ENCODE data around the gene ZNF609.
"Not testable (repeated sequence)": the region's sequence is repeated elsewhere in the genome, so short reads cannot be mapped to it uniquely, and the experiment has no call there.

The ZNF609 gene

GRCh38 chr15:64459066-64459781 lies 1.2 kb upstream of the ZNF609 start:
- DNase-seq (ENCODE audit: low read depth, low spot score): no peak

DNA sequence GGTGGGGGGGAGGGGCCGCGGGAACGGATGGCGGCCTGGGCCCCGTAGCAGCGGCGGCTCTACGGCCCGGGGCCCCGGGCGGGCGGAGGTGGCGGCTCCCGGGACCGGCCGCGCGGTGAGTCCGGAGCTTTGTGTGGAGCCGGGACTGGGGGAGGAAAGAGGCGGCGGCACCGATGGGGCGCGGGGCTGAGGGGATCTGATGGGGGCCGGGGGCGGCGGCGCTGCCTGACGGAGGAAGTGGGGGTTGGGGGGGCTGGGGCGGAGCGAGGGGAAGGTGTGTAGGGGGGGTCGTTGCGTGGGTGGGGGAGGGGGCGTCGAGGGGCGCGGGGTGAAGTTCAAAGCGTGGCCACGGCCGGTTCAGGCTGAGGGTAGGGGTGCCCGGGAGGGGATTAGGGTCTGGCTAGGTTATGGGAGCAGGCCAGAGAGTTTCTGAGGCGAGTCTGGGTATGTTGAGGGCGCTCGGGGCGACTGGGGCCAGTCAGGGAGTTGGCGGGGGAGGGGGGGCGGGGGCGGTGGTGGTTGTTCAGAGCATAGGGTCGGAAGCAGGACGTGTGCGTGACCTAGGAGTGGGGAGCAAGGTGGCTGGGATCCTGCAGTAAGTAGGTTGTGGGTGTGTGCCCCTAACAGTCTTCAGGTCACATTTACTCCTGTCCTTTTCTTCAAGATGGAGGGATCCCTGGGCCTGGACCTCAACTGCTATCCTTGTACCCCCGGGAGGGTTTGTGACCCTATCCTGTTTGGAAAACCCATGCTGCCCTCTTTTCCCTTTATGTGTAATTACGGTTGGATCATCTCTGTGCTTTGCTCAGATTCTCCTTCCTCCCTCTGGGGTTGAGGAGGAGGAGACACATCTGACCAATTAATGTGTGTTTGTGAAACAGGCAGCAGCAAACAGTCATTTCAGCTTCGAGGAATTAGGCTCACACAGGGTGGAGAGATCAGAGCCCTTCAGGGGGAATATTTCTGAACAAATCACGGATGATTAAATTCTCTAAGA lies 644 bp downstream of the ZNF609 start:
- no peak for DNase-seq (ENCODE audit: low read depth, low spot score)

- DNase-seq (ENCODE audit: low read depth, low spot score): no peak
Observed at GRCh38 chr15:64461721-64462162, 1.4 kb downstream of the ZNF609 start.

DNA sequence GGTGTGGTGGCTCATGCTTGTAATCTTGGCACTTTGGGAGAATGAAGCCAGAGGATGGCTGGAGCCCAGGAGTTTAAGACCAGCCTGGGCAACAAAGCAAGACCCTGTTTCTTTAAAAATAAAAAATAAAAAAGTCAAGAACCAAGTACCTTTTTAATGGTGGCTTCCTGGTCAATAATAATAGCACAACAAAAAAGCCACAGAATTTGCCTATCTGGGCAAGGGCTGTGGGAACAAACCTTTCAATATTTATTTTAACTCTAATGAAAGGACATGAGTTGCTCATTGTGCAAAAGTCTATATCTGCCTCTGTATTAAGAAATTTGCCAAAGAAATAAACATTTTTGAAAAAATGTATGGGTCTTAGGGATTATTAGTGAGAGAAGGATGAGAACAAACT lies 2.1 kb downstream of the ZNF609 start:
- no peak for DNase-seq (ENCODE audit: low read depth, low spot score)

- no peak for DNase-seq (ENCODE audit: low read depth, low spot score)
Observed at GRCh38 chr15:64464276-64465005, 4.1 kb downstream of the ZNF609 start.

DNA sequence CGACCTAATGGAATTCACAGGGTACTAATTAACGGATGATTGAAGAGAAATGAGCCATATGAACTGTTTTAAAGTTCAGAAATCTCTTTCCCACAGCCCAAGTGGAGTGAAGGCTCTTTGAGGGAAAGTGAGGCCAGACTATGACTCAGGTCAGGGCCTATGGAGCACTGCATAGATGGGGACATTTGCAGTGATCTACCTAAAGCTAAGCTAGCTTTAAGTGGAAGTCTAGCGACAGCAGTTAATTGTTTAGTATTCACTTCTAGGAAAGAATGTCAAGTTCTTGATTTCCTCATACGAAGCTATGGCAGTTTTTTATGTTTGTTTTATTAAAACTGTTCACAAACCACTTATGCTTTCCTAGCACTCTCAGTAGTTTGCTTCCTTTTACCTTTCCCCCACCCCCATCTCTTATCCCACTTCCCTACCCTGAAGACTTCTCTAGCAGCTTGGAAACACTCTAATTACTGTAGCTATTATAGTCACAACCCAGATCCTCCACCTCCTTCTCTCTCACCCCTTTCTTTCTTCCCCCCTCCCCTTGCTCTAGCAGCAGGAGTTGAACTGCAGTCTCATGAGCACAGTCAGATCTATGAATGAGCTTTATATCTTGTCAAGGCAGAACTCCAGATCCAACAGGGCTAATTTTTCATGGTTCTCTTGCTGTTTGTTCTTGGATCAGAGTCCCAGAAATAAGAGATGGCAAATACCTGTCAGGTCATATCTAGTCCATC lies 6.2 kb downstream of the ZNF609 start:
- no peak for DNase-seq (ENCODE audit: low read depth, low spot score)

DNA sequence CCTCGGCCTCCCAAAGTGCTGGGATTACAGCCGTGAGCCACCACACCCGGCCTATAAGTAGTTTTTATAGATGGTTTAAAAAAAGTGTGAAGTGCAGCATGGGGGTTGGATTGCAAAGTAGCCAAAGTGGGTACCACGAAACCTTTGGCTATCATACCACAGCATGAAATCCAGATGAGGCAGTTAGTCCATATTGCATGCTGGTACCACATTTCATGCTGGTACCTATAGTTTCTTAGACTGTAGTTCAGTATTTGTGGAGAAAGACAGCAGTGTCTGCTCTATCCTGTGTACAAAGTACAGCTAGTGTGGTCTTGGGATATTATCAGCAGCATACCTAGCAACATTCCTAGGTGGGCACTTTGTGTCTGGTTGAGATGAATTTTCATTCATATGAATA lies 11.8 kb downstream of the ZNF609 start:
- DNase-seq (ENCODE audit: low read depth, low spot score): no peak

GRCh38 chr15:64474846-64475245 lies 14.5 kb downstream of the ZNF609 start:
- DNase-seq (ENCODE audit: low read depth, low spot score): no peak

- no peak for DNase-seq (ENCODE audit: low read depth, low spot score)
Observed at GRCh38 chr15:64476550-64476949, 16.2 kb downstream of the ZNF609 start.

- DNase-seq (ENCODE audit: low read depth, low spot score): no peak
Observed at GRCh38 chr15:64478863-64479262, 18.5 kb downstream of the ZNF609 start.

GRCh38 chr15:64480891-64481290 lies 20.5 kb downstream of the ZNF609 start:
- no peak for DNase-seq (ENCODE audit: low read depth, low spot score)

DNA sequence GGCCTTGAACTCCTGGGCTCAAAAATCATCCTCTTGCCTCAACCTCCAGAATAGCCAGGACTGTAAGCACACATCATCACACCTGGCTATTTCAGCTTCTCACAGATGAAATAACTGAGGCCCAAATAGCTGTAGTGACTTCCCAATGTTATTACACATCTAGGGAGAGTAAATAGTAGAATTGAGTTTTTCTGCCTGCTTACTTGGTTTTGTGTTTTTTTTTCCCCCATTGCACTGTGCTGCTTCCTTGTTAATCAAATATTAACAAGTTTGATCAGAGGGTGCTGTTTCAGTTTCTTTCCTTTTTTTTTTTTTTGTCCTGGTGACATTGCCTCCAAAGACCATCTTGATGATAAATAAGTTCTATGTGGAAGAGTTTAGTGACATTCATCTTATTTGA lies 23.4 kb downstream of the ZNF609 start:
- no peak for DNase-seq (ENCODE audit: low read depth, low spot score)

- DNase-seq (ENCODE audit: low read depth, low spot score): no peak
Observed at GRCh38 chr15:64485796-64486195, 25.4 kb downstream of the ZNF609 start.

DNA sequence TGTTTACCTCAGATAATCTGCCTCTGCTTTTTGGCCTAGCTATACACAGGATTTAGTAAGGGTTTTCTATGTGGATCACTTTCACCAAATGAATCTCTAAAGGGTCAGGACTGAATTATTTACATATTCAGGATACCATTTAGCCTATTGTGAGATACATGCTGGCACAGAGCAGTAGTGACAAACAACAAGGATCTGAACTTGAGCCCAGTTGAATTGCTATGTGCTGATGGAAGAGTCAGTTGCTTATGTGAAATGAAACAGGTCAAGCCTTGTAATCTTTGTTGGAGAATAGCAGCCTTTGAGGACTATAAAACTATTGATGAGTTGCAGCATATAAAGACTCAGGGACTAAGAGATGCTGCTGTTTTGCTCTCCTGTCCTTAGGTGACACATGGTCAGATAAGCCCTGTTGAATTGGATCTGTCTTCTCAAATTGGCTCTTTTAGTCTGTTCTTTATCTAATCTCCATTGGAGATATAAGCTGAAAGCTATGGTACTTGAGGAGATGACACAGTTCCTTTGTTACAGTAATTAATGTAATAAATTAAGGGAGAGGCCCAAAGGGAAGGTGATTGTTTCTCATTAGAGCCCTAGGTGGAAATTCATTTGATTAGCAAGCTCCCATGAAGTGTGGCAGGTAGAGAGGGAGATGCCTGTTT lies 30.4 kb downstream of the ZNF609 start:
- no peak for DNase-seq (ENCODE audit: low read depth, low spot score)

GRCh38 chr15:64493641-64494040 lies 33.3 kb downstream of the ZNF609 start:
- DNase-seq (ENCODE audit: low read depth, low spot score): no peak

- not testable (repeated sequence) for DNase-seq (ENCODE audit: low read depth, low spot score)
Observed at GRCh38 chr15:64495968-64496367, 35.6 kb downstream of the ZNF609 start.

- DNase-seq (ENCODE audit: low read depth, low spot score): no peak
Observed at GRCh38 chr15:64500695-64501395, 40.5 kb downstream of the ZNF609 start.

GRCh38 chr15:64501396-64501715 lies 41.0 kb downstream of the ZNF609 start:
- DNase-seq (ENCODE audit: low read depth, low spot score): no peak

DNA sequence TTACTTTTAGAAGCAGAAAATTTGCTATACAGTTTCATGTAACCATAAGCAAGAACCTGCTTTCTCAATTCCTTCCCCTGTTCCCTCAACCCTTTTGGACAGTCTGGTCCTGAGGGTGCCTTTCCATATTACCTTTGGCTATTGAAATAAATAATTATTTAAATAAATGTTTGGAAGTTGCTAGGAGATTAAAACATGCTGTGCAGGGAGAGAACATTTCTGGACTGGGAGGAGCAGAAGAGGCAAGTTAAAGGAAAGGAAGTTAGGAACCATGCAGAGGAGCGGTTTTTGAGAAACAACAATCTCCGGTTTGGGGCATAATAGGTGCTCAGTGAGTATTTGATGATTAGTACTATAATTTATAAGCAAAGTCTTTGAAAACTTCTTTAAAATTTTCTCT lies 41.8 kb downstream of the ZNF609 start:
- DNase-seq (ENCODE audit: low read depth, low spot score): no peak

GRCh38 chr15:64502551-64502950 lies 42.2 kb downstream of the ZNF609 start:
- no peak for DNase-seq (ENCODE audit: low read depth, low spot score)
